Fibroblast of lung (primary cell): ENCODE results near the gene GATA5. TPM values are rescaled to one million over a fixed set of nuclear protein-coding genes. Genes with fewer than 3 reads are reported as not detected.

Experiments
- DNase-seq, 2 donors: peaks; one replicate each; pipeline versions ENCODE4 v3.0.0 to v3.0.0-alpha.2; 2010; ENCODE audit warnings: low read depth in 2 of 2
- H2AFZ ChIP-seq: 2 replicates; pipeline ENCODE4 v1.5.1; 2012; ENCODE audit warnings: low read length, control low read depth, inconsistent platforms
- H3K27ac ChIP-seq: 2 replicates; pipeline ENCODE4 v1.5.1; 2011; ENCODE audit warnings: low read length, control low read depth; ENCODE audit not compliant: insufficient read depth
- H3K27me3 ChIP-seq: 2 replicates; pipeline ENCODE4 v1.5.1; 2011; ENCODE audit warnings: mild to moderate bottlenecking, low read length; ENCODE audit not compliant: control insufficient read depth, insufficient read depth
- H3K36me3 ChIP-seq: 2 replicates; pipeline ENCODE4 v1.5.1; 2011; ENCODE audit warnings: low read length; ENCODE audit not compliant: control insufficient read depth, insufficient read depth
- H3K4me1 ChIP-seq: 2 replicates; pipeline ENCODE4 v1.5.1; 2011; ENCODE audit warnings: low read length; ENCODE audit not compliant: control insufficient read depth, insufficient read depth; ENCODE audit errors: extremely low read depth
- H3K4me2 ChIP-seq: 2 replicates; pipeline ENCODE4 v1.5.1; 2011; ENCODE audit warnings: low read length, control low read depth; ENCODE audit not compliant: insufficient read depth; ENCODE audit errors: extremely low read depth
- H3K4me3 ChIP-seq, 4 experiments: fragments of 200-600 bp in 1 of 4; sonication (generic) in 1 of 4; replicated peaks in 1 of 4; 2 replicates each; pipeline ENCODE4 v1.5.1; 2011 to 2016; ENCODE audit warnings: low read length in 4 of 4, low read depth in 3 of 4, mild to moderate bottlenecking in 3 of 4, control low read depth in 2 of 4, inconsistent platforms in 1 of 4, mixed read lengths in 1 of 4; ENCODE audit not compliant: insufficient read depth in 1 of 4; ENCODE audit errors: control extremely low read depth in 1 of 4
- H3K79me2 ChIP-seq: 2 replicates; pipeline ENCODE4 v1.5.1; 2012; ENCODE audit warnings: mild to moderate bottlenecking, low read length, inconsistent platforms; ENCODE audit not compliant: control insufficient read depth, insufficient read depth
- H3K9ac ChIP-seq: 2 replicates; pipeline ENCODE4 v1.5.1; 2011; ENCODE audit warnings: mild to moderate bottlenecking, low read length, control low read depth; ENCODE audit not compliant: insufficient read depth
- H3K9me3 ChIP-seq: 2 replicates; pipeline ENCODE4 v1.5.1; 2012; ENCODE audit warnings: low read depth, low read length; ENCODE audit not compliant: control insufficient read depth, insufficient read depth
- H4K20me1 ChIP-seq: 2 replicates; pipeline ENCODE4 v1.5.1; 2011; ENCODE audit warnings: low read length; ENCODE audit not compliant: control insufficient read depth, insufficient read depth; ENCODE audit errors: extremely low read depth
- EZH2 ChIP-seq: IDR thresholded peaks from 2 replicates; pipeline ENCODE4 v1.5.1; 2012; ENCODE audit warnings: low read length, control low read depth, mild to moderate bottlenecking; ENCODE audit errors: missing control alignments
- polyA plus RNA-seq, 2 donors: library from polyadenylated mRNA; depleted of rRNA in 1 of 2; stranded (reverse) in 1 of 2; unstranded in 1 of 2; fragments of >200 nt; gene quantifications; 2 replicates each; pipeline ENCODE4 v1.2.1, GENCODE V29; 2011 to 2012; ENCODE audit warnings: missing spikeins in 1 of 2
- total RNA-seq: library from RNA; depleted of rRNA; stranded (reverse); fragments of >200 nt; gene quantifications from 2 replicates; pipeline ENCODE4 v1.2.1, GENCODE V29; 2014
- TF ChIP-seq, protein P1 (sequence below), 2 donors: IDR thresholded peaks in 1 of 2; conservative IDR thresholded peaks in 1 of 2; 1 replicate in 1 of 2; 2 replicates in 1 of 2; pipeline ENCODE4 v1.5.1; 2011 to 2012; ENCODE audit warnings: low read length in 2 of 2, control low read depth in 1 of 2, inconsistent platforms in 1 of 2, low read depth in 1 of 2, mild to moderate bottlenecking in 1 of 2

GATA5 gene
- total and polyA plus RNA-seq, 2 donors (not counting 1 experiment from before 2014, with no cell fraction given) = 0.02 to 0.83 TPM

DNA sequence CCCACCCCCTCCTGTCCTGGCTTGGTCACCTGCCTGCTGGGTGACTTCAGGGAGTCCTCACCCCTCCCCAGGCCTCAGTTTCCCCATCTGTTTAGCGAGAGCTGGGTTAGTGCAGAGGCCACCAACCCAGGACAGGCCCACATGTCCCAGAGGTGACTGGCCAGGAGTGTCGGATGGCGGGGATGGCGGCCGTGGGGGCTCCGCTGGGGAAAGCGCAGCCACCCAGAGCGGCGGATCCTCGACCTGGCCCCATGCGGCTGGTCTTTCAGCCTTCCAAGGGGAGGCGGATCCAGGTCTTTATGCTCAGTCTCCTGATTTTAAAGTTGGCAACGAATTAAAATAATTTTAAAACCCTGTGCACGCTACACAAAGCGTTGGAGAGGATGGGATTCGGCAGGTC lies 31.0 kb upstream of the GATA5 start:
- H3K4me1 ChIP-seq = no peaks in the 10 kb centered on the region
- no peak overlapping the region for H3K4me3 ChIP-seq
- H3K4me2 ChIP-seq = no peak overlapping the region
- TF ChIP-seq, protein P1, sequence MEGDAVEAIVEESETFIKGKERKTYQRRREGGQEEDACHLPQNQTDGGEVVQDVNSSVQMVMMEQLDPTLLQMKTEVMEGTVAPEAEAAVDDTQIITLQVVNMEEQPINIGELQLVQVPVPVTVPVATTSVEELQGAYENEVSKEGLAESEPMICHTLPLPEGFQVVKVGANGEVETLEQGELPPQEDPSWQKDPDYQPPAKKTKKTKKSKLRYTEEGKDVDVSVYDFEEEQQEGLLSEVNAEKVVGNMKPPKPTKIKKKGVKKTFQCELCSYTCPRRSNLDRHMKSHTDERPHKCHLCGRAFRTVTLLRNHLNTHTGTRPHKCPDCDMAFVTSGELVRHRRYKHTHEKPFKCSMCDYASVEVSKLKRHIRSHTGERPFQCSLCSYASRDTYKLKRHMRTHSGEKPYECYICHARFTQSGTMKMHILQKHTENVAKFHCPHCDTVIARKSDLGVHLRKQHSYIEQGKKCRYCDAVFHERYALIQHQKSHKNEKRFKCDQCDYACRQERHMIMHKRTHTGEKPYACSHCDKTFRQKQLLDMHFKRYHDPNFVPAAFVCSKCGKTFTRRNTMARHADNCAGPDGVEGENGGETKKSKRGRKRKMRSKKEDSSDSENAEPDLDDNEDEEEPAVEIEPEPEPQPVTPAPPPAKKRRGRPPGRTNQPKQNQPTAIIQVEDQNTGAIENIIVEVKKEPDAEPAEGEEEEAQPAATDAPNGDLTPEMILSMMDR (conservative IDR thresholded peaks at IDR 0.05 in 1 of 2, IDR thresholded peaks at IDR 0.05 in 1 of 2; ENCODE audit: low read depth in 1 of 2, low read length in 2 of 2) = no peak
- no peak for TF ChIP-seq EZH2
- no peaks in the 10 kb centered on the region for H3K27me3 ChIP-seq
- H3K9ac ChIP-seq = no peak overlapping the region
- H3K9me3 ChIP-seq = no peaks in the 10 kb centered on the region
- no peaks in the 10 kb centered on the region for H3K36me3 ChIP-seq
- no peak overlapping the region for H2AFZ ChIP-seq
- DNase-seq = no peak
- H4K20me1 ChIP-seq = no peaks in the 10 kb centered on the region
- H3K79me2 ChIP-seq = no peaks in the 10 kb centered on the region
- no peak overlapping the region for H3K27ac ChIP-seq

DNA sequence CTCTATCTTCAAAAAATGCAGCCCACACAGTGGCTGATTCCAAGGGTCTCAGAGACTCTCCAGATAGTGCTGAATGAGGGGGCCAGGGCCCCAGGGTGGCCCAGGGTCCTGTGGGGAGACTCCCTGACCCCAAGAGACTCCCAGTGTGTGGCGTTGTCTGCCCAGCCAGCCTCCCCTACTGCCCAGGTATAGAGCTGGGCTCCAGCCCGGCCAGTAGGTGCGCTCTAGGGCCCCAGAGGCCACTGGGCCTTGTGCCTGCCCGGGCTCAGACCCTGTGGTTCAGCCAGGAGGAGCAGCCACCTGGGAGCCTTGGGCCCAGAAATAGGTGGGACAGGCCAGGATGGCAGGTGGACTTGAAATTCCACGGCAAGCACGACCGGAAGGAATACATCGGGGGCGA lies 30.3 kb upstream of the GATA5 start:
- no peak overlapping the region for H2AFZ ChIP-seq
- DNase-seq = no peak
- no peaks in the 10 kb centered on the region for H3K4me1 ChIP-seq
- H3K36me3 ChIP-seq = no peaks in the 10 kb centered on the region
- H3K4me3 ChIP-seq = no peak overlapping the region
- no peaks in the 10 kb centered on the region for H3K9me3 ChIP-seq
- no peaks in the 10 kb centered on the region for H3K27me3 ChIP-seq
- TF ChIP-seq, protein P1 (conservative IDR thresholded peaks at IDR 0.05 in 1 of 2, IDR thresholded peaks at IDR 0.05 in 1 of 2; ENCODE audit: low read depth in 1 of 2, low read length in 2 of 2) = no peak
- no peak for TF ChIP-seq EZH2
- no peak overlapping the region for H3K27ac ChIP-seq
- H3K79me2 ChIP-seq = no peaks in the 10 kb centered on the region
- no peak overlapping the region for H3K4me2 ChIP-seq
- no peak overlapping the region for H3K9ac ChIP-seq
- H4K20me1 ChIP-seq = no peaks in the 10 kb centered on the region

DNA sequence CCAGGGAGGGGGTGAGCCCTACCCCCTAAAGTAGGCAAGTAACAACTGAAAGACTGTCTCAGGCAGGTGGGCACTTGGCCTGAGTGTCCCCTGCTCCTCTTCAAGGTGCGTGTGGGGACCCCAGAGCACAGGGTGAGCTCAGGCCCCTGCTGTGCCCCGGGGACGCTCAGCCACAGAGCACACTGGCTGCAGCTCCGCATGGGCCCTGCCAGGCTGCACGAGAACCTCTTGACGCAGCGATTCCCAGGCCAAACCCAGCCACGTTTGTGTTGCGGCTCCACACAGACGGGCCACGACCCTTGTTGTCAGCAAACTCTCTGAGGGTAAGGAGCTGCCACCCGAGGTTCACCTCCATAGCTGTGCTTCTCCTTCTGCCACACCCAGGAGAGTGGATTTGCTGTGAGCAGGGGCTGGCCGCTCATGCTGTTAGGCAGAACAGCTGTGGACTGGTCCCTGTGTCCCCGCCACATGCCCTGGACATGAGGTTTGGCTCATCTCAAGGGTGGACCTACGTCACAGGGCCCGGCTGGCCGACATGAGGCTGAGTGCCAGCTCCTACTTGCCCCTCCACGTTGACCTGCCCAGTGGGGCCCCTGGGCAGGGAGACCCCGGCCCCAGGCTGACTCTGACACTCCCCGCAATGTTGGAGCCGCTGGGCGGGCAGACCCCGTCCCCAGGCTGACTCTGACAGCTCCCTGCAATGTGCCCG lies 29.7 kb upstream of the GATA5 start:
- no peaks in the 10 kb centered on the region for H3K79me2 ChIP-seq
- no peak overlapping the region for H3K27ac ChIP-seq
- no peaks in the 10 kb centered on the region for H3K27me3 ChIP-seq
- no peaks in the 10 kb centered on the region for H3K4me1 ChIP-seq
- H4K20me1 ChIP-seq = no peaks in the 10 kb centered on the region
- TF ChIP-seq, protein P1 (conservative IDR thresholded peaks at IDR 0.05 in 1 of 2, IDR thresholded peaks at IDR 0.05 in 1 of 2; ENCODE audit: low read depth in 1 of 2, low read length in 2 of 2) = no peak
- no peak for TF ChIP-seq EZH2
- no peak for DNase-seq
- no peaks in the 10 kb centered on the region for H3K36me3 ChIP-seq
- no peak overlapping the region for H3K4me2 ChIP-seq
- no peaks in the 10 kb centered on the region for H3K9me3 ChIP-seq
- H3K9ac ChIP-seq = no peak overlapping the region
- H2AFZ ChIP-seq = no peak overlapping the region
- H3K4me3 ChIP-seq = no peak overlapping the region
